ENCODE measurements around the gene MECP2.
"Not testable (repeated sequence)": the region's sequence is repeated elsewhere in the genome, so short reads cannot be mapped to it uniquely, and the experiment has no call there.

Gene MECP2

DNA sequence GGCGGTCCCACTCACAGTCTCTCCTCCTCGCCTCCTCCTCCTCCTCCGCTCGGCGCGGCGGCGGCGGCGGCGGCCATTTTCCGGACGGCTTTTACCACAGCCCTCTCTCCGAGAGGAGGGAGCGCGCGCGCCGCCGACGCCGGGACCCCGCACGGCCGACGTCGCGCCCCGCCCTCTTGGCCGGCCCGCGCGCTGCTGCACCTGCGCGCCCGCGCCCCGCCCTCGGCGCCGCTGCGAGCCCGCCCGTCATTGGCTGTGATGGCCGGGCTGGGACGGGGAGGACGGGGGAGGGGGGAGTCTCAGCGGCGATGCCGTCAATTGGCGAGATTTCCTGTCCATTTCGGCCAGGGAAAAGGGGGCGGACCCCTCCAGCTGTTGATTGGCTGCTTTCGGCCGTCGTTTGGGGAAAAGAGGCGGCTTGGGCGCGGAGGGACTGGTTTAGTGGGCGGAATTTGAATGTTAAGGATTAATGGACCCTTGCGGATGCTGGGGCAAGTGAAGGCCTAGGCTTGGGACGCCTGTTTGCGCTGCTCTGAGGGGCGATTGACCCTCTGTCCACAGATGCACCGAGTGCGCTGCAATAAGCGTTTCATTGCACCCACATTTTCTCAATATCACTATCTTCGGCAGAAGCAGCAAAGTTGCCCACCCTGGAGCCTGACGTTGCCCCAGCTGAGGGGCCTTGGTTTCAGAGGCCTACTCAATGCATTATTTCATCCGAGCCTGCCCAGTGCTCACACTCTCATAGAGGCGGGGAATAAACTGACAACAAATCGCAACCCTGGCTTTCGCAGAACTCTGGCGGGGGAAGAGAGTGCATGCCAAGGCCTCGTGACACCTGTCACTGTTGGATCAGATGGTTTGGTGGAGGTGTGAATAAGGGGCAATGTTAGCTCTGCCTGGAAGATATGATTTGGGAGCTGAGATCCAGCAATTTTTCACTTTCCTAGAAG is at the start of gene MECP2:
Gene MECP2, minus strand, starts transcription at position 129 of the 953 bp plus-strand sequence.
- peak; percentile 69 to 84 for DNase-seq (ENCODE audit: low read depth in 2 of 2)

DNA sequence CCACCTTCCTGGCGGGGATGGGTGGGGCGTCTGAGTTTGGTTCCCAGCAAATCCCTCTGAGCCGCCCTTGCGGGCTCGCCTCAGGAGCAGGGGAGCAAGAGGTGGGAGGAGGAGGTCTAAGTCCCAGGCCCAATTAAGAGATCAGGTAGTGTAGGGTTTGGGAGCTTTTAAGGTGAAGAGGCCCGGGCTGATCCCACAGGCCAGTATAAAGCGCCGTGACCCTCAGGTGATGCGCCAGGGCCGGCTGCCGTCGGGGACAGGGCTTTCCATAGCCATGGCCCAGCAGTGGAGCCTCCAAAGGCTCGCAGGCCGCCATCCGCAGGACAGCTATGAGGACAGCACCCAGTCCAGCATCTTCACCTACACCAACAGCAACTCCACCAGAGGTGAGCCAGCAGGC is 46.5 kb upstream of the MECP2 start, which contains the start of gene OPN1LW:
Gene OPN1LW, plus strand, starts transcription at position 234 of the 400 bp plus-strand sequence. Its CDS starts 41 bp downstream, at position 275.
- not testable (repeated sequence) for DNase-seq (ENCODE audit: low read depth in 2 of 2)

DNA sequence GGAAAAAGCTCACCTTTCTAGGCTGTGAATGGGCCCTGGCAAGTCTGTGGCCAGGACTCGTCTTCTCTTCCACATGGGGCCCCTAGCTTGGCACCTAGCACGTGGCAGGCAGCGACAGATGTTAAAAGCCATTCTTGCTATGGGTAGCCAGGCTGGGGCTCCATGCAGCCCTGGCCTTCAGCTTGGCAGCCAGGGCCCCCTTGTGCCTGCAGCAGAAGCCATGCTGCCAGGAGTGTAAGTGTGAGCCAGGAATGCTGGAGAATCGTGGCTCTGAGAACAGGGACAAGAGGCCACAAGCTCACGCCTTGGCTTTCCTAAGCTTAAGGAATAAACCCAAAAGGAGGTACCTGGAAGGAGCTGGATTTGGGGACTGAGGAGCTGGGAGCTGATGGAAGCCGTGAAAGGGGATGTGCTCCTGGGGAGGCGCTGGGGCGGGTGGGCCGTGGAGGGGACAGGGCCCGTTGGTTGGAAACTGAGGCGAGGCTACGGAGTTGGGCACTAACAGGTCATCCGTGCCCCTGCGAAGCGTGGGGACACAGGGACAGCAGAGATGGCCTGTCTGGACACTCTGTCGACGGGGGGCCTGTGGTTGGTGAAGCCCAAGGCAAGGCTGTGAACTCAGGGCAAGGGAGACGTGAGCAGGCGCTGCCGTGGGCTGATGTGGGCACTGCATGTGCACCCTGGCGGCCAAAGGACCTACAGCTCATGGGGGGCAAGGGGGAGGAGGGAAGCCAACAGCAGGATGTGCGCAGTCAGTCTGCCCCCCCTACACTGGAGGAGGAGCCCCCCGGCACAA is 45.6 kb upstream of the MECP2 start:
- no peak for DNase-seq (ENCODE audit: low read depth in 2 of 2)

DNA sequence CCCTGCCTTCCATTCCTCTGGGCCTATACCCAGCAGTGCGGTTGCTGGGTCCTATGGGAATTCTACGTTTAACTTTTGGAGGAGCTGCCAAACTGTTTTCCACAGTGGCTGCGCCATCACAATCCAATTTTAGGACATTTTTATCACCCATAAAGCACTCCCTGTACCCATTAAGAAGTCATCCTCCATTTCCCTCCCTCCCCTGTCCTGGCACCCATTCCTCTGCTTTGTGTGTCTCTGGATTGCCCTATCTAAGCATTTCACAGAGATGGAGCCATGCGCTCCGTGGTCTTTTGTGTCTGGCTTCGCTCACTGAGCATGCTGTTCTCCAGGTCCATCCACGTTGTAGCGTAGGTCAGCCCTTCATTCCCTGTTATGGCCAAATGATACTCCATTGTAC is 44.9 kb upstream of the MECP2 start:
- no peak for DNase-seq (ENCODE audit: low read depth in 2 of 2)

DNA sequence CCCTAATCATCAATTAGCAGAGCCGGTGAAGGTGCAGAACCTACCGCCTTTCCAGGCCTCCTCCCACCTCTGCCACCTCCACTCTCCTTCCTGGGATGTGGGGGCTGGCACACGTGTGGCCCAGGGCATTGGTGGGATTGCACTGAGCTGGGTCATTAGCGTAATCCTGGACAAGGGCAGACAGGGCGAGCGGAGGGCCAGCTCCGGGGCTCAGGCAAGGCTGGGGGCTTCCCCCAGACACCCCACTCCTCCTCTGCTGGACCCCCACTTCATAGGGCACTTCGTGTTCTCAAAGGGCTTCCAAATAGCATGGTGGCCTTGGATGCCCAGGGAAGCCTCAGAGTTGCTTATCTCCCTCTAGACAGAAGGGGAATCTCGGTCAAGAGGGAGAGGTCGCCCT is 43.2 kb upstream of the MECP2 start:
- no peak for DNase-seq (ENCODE audit: low read depth in 2 of 2)

DNA sequence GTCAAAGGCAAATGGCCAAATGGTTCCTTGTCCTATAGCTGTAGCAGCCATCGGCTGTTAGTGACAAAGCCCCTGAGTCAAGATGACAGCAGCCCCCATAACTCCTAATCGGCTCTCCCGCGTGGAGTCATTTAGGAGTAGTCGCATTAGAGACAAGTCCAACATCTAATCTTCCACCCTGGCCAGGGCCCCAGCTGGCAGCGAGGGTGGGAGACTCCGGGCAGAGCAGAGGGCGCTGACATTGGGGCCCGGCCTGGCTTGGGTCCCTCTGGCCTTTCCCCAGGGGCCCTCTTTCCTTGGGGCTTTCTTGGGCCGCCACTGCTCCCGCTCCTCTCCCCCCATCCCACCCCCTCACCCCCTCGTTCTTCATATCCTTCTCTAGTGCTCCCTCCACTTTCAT is 42.7 kb upstream of the MECP2 start:
- no peak for DNase-seq (ENCODE audit: low read depth in 2 of 2)

DNA sequence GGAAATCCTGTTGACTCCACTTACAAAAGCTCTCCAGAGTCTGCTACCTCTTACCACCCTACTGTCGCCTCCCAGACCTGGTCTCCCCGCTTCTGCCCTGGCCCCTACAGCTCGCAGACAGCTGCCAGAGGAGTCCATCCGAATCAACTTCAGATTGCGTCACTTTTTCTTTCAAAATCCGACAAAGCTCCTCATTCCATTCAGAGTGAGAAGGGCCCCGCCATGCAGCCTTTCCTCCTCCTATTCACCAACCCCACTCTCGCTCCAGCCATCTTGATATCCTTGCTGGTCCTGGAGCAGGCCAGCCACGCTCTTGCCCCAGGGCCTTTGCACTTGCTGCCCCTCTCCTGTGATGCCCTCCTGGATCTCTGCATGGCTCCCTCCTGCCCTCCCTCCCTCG is 41.3 kb upstream of the MECP2 start:
- no peak for DNase-seq (ENCODE audit: low read depth in 2 of 2)

DNA sequence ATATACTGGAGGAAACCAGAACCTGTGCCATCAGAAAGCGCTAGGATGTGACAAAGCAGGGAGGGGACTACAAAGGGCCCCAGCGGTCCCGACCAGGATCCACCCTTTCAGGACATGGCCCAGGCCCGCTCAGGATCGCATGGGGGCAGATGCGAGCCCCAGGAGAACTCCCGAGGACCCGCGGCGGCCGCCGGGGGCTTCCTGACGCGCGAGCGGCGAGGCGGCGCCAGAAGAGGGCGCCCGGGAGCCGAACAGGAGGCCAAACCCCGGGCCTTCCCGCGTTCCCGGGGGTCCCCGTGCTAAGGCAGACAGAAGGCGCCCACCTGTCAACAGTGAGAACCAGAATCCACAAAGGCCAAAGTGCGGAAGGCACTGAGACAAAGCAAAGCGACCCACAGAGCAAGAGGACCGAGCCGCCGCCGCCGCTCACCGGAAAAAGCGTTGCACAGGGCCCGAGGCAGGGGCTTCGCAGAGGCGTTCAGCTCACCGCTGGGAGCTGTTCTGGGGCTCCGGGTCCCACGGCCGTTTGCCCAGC is 39.2 kb upstream of the MECP2 start:
- peak; percentile 15 to 61 for DNase-seq (ENCODE audit: low read depth in 2 of 2)

DNA sequence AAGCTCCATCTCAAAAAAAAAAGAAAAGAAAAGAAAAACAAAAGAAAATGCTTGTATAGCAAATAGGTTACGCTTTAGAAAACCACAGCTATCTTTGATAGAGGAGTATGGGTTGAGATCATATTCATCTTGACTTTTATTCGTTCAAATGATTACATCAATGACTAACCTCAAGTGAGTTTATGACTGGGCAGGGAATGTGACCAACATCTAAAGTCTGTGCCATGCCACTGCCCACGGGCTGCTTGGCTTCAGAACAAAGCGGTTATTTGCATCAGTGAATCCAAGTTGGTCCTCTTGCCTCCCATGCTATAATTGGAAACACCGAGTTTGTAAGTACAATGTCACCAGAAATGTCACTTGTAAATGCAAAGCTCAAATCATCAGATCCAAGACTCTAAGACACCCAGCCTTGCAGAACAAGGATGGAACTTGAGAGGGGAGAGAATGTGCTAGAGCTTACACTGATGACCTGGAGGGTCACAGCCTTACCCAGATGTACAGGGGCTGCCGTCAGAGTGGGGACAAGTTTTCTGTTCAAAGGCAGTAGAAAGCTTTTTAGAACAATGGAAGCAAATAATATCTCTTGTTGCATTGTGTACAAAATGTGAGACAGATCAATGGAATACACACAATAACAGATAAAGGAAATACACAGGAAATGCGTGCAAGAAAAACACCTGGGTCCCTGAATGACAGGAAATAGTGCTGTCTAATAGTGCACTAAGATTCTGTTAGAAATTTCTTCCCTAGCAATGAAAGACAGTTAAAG is 38.1 kb upstream of the MECP2 start:
- DNase-seq (ENCODE audit: low read depth in 2 of 2) = no peak

DNA sequence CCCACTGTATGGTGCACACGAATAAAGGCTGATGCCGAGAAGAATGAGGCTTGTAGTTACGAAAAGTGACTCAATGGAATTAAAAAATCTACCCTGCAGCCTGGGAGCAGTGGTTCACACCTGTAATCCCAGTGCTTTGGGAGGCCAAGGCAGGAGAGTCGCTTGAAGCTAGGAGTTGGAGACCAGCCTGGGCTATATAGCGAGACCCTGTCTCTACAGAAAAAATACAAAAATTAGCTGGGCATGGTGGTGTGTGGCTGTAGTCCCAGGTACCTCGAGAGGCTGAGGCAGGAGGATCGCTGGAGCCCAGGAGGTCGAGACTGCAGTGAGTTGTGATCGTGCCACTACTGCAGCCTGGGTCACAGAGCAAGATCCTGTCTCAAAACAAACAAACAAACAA is 34.8 kb upstream of the MECP2 start:
- no peak for DNase-seq (ENCODE audit: low read depth in 2 of 2)

DNA sequence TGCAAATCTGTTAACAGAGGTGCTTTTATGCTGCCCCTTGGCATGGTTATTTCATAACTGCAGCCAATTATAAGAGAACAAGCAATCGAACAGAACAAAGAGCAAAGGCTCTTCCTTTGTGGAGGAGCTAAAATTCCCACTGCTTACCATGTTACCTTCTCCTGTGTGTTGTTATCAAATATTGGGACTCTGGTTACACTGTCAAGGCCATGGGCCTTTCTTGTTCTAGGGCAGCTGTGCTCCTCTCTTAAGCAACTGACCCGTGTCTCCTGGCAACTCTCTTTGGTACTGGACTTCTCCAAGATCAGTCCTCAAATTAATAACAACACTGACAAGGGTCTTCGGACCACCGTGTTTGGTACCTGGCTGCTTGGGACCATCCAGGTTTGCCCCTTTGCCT is 34.4 kb upstream of the MECP2 start:
- DNase-seq (ENCODE audit: low read depth in 2 of 2) = no peak

DNA sequence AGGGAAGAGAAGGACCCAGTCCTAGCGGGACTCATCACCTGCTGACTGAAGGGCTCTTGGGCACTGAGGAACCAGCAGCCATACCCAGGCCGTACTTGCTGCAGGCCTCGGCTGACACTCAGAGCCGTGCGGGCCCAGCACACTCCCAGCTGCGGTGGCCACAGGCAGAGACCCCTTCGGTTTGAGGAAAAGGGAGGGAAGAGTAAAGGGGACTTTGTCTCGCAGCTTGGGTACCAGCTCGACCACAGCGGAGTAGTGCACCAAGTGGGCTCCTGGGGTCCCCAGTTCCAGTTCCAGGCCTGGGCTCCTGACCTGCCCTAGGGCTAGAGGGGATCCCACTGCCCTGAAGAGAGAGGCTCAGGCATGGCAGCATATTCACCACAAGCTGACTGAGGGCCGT is 28.6 kb upstream of the MECP2 start:
- no peak for DNase-seq (ENCODE audit: low read depth in 2 of 2)

DNA sequence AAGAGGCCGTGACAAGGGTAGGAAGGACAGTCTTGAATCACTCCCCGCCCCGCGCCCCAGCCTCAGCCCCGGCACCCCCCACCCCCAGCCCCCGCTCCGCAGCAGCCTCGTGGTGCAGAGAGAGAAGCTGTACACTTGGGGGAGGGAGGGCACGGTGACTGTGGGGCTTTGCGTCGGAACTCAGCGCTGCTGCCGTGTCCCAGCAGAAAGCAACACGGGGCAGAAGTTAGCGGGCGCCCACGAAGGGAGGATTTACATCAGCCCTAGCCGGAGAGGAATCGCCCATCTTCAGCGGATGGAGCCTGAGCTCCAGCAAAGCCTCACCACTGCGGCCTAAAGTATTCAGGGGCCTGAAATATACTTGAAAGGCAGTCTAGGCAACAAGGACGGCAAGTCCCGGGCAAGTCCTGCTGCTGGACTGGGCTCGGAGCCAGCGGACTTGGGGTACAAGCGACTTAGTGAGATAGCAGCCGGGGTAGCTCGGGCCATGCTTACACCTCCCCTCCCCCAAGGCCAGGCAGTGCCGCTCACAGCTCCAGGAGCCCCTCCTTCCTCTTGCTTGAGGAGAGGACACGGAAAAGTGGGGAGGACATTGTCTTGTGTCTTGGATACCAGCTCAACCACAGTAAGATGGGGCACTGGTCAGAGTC is 28.0 kb upstream of the MECP2 start:
- DNase-seq (ENCODE audit: low read depth in 2 of 2) = no peak

DNA sequence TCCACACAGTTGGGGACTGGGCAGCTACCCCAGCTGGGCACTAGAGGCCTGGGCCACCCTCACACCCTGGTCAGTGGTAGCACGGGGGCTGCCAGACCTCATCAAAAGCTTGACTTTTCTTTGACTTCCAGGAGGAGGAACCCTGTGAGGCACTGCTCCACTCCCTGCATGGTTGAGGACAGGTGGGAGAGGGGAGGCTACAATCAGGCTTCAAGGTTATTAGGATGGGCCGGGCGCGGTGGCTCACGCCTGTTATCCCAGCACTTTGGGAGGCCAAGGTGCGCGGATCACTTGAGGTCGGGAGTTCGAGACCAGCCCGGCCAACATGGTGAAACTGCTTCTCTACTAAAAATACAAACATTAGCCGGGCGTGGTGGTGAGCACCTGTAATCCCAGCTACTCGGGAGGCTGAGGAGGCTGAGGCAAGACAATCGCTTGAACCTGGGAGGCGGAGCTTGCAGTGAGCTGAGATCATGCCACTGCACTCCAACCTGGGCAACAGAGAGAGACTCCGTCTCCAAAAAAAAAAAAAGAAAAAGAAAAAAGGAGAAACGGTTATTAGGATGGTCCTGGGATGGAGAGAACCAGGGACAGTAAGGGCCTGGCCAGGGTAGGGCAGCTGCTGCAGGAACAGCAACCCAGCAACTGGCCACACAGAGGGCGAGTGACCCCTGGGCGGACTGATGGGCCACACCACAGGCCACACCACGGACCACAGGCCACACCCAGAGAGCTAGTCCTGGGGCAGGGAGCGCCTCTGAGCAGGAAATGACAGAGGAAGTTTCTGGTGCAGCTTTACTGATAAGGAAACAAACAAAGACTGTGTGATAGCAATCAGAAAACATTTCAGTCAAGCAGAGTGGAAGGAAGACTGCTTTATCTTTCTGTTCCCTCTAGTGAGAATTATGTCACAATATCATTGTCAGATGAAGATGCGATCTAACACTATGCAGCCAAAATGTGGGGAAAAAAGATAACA is 26.0 kb upstream of the MECP2 start:
- DNase-seq (ENCODE audit: low read depth in 2 of 2) = peak in 1 of 2 donors; percentile 4

DNA sequence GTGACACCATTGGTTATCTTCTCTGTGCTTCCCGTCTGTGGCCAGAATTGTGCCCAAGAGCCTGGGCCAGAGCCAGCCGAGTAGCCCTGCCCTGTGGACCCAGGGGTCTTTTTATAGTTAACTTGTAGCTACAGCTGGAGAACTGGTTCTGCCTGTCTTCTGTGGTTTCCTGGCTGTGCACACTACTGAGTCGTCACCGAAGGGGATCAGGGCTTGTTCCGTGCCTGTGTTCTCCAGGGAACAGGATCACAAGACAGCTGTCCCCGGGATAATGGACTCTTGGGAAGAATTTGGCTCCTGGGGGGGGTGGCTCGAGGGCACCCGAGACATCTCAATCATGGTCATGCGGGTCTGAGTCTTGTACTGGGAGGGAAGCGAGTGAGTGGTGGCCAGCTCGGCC is 24.4 kb upstream of the MECP2 start:
- no peak for DNase-seq (ENCODE audit: low read depth in 2 of 2)

DNA sequence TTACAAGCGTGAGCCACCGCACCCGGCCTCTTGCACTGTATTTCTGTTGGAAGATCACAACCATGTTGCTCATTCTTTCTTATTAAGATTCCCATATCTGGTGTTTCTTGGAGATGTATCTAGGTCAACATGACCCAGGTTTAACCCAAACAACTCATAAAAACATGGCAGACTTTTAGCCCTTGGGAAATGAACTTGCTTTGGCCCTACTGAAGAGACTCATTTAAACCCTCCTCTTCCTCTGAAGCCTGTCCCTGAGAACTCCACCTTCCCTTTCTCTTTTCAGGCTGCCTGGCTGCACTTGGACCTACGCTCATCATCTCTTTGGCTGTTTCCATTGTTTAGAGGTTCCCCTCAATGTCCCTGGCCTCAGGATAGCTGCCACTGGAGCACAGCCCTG is 23.7 kb upstream of the MECP2 start:
- DNase-seq (ENCODE audit: low read depth in 2 of 2) = no peak

DNA sequence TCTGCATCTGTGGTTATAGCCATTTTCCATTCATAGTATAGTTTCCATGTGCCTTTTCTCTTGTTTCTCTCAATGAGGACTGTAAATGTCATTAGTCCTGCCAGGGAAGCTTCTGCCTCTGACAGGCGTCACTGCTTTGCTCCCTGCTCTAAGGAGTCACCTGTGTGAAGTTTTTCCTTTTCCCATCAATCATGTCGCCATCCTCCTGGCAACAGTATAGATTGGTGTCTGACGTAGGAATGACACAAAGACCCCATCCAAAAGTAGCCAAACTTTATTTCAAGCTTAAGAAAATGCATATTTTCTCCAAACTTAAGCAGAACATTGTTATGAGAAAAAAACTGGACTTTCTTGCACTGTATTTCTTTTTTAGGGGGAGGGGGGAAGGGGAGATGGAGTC is 23.1 kb upstream of the MECP2 start:
- no peak for DNase-seq (ENCODE audit: low read depth in 2 of 2)

DNA sequence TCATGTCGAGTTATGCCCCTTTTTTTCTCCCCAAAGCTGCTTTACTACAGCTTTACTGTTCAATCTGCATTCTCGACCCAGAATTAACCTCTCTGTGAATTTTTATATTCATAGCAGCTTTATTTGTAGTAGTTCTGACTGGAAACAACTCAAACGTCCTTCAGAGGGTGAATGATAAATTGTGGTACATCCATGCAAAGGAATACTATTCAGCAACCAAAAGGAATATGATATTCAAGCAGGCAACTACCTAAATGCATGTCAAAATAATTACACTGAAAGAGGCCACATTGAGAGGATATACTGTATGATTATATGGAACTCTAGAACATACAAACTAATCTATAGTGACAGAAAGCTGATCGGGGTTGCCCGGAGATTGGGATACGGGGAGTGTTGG is 20.0 kb upstream of the MECP2 start:
- no peak for DNase-seq (ENCODE audit: low read depth in 2 of 2)

DNA sequence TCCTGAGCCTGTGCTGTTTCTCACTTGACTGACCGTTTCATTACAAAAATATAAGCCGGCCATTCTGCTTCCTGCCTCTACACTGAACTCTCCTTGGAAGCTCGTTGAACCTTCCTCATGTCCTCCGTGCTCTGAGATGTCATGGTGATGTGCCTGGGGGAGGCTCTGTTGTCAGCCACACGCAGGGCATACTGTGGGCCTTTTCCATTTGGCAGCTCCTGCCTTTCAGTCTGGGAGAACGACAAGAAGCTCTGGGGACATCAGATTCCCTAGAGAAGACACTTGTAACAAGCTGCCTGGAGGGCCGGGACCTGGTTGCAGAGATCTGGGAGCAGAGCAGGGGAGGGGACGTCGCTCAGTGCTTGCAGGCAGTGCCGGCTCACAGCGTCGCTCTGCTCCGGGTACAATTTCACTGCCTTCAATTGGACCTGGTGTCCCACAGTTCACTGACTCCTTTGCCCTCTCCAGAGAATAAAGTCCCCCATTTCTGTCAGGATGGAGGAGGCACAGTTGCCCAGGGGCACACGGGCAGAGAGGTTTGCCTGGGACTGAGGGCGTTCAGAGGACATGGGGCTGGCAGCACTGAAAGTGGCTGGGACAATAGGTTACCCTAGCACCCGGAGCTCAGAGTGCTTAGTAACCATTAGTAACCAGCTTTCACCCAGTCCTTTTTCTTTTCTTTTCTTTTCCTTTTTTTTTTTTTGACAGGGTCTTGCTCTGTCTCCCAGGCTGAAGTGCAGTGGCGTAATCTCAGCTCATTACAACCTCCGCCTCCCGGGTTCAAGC is 19.1 kb upstream of the MECP2 start:
- no peak for DNase-seq (ENCODE audit: low read depth in 2 of 2)
